Kidney epithelial cell (primary cell): ENCODE results near the gene GGA2. TPM values are rescaled to one million over a fixed set of nuclear protein-coding genes. Genes with fewer than 3 reads are reported as not detected.

ENCODE experiments used
- DNase-seq: peaks from one replicate; pipeline ENCODE4 v3.0.0-alpha.2; 2010; ENCODE audit warnings: low read depth
- H3K27me3 ChIP-seq: 2 replicates; pipeline ENCODE4 v1.6.0; 2011; ENCODE audit warnings: low read length; ENCODE audit not compliant: control insufficient read depth, insufficient read depth
- H3K36me3 ChIP-seq: 2 replicates; pipeline ENCODE4 v1.5.1; 2011; ENCODE audit warnings: low read length; ENCODE audit not compliant: control insufficient read depth, insufficient read depth
- H3K4me3 ChIP-seq: 2 replicates; pipeline ENCODE4 v1.5.1; 2011; ENCODE audit warnings: low read depth, mild to moderate bottlenecking, control low read depth, low read length
- CTCF ChIP-seq: IDR thresholded peaks from 2 replicates; pipeline ENCODE4 v1.5.1; 2011; ENCODE audit warnings: mild to moderate bottlenecking, moderate library complexity, low read length, control low read depth, inconsistent platforms; ENCODE audit not compliant: insufficient read depth, poor library complexity, severe bottlenecking
- total RNA-seq: library from RNA; depleted of rRNA; stranded (reverse); fragments of >200 nt; gene quantifications from 2 replicates; pipeline ENCODE4 v1.2.3, GENCODE V29; 2015

The GGA2 gene
- total RNA-seq, 1 donor from 2014 or later, result 41.6 TPM

GRCh38 chr16:23498863-23499262 lies 11.4 kb downstream of the GGA2 start:
- TF ChIP-seq CTCF, result no peak
- Histone ChIP-seq H3K4me3 (no peak overlapping the region), H3K27me3 (no peaks in the 10 kb centered on the region), H3K36me3 (peaks cover 1% of the 10 kb centered on the region)
- DNase-seq, result no peak

GRCh38 chr16:23497543-23497868 lies 12.8 kb downstream of the GGA2 start:
- no peak overlapping the region for H3K4me3 ChIP-seq
- TF ChIP-seq CTCF, result no peak

GRCh38 chr16:23496821-23497542 lies 13.3 kb downstream of the GGA2 start:
- DNase-seq, result peak; percentile 54
- H3K4me3 ChIP-seq, result no peak overlapping the region
- no peak for TF ChIP-seq CTCF
- H3K36me3 ChIP-seq, result peaks cover 3% of the 10 kb centered on the region
- no peaks in the 10 kb centered on the region for H3K27me3 ChIP-seq

More at GRCh38 chr16:23497543-23497868, 12.8 kb downstream of the GGA2 start:
- H3K27me3 ChIP-seq, result no peaks in the 10 kb centered on the region
- H3K36me3 ChIP-seq, result peaks cover 3% of the 10 kb centered on the region
- DNase-seq, result no peak

- Histone ChIP-seq H3K36me3 (peaks cover 5% of the 10 kb centered on the region), H3K4me3 (no peak overlapping the region), H3K27me3 (no peaks in the 10 kb centered on the region)
- TF ChIP-seq CTCF, result no peak
- no peak for DNase-seq
Measured at GRCh38 chr16:23495671-23496070, 14.6 kb downstream of the GGA2 start.

GRCh38 chr16:23494188-23494587 lies 16.1 kb downstream of the GGA2 start:
- Histone ChIP-seq H3K4me3 (no peak overlapping the region), H3K27me3 (no peaks in the 10 kb centered on the region), H3K36me3 (peaks cover 4% of the 10 kb centered on the region)
- no peak for TF ChIP-seq CTCF
- DNase-seq, result no peak
